PC-3 (cell line): ENCODE measurements around the gene CYP27B1.

ENCODE experiments used
- EZH2 ChIP-seq: fragments of 300-600 bp; sonication (generic); IDR thresholded peaks from one replicate; pipeline ENCODE4 v1.6.1; 2017; ENCODE audit warnings: antibody characterized with exemption, mild to moderate bottlenecking, low read length; ENCODE audit not compliant: unreplicated experiment
- EZH2phosphoT487 ChIP-seq: fragments of 300-600 bp; sonication (generic); IDR thresholded peaks from 2 replicates; pipeline ENCODE4 v1.6.1; 2018; ENCODE audit warnings: mild to moderate bottlenecking, antibody characterized with exemption, low read length, borderline replicate concordance
- TF ChIP-seq, protein P1 (sequence below): fragments of 300-600 bp; sonication (generic); conservative IDR thresholded peaks from 2 replicates; pipeline ENCODE4 v1.5.1; 2017; ENCODE audit warnings: antibody characterized with exemption, low read depth, mild to moderate bottlenecking, low read length

DNA sequence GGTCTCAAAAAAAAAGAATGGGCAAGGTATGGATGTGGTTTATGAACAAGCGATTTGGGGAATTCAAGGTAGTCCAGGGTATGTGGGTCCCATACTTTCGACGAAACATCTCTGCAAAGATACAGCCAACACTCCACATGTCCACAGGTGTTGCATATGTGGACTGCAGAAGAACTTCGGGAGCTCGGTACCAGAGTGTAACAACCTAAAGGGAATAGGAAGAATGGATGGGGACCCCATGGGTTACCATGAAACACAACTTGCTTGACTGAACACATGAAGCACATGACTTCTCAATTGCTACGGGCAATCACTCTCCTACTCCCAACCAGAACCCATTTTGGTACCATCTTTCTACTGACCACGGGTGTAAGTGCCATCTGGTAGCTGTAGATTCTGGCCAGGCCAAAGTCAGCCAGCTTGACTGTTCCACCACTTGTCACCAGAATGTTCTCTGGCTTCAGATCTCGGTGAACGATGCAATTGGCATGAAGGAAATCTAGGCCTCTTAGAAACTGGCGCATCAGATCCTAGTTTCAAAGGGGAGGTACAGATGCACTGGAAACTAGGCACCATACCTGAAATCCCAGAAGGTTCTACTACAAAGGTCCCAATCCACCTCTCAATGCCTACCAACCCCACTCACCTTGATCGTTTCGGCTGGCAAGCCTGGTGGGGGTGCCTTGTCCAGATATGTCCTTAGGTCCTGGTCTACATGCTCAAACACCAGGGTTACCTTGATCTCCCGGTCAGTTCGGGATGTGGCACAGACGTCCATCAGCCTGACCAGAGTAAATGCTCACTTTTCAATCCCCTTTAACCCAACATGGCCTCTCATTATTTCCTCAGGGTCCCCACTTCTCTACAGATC, 16.1 kb downstream of the CYP27B1 start:
- TF ChIP-seq, protein P1, sequence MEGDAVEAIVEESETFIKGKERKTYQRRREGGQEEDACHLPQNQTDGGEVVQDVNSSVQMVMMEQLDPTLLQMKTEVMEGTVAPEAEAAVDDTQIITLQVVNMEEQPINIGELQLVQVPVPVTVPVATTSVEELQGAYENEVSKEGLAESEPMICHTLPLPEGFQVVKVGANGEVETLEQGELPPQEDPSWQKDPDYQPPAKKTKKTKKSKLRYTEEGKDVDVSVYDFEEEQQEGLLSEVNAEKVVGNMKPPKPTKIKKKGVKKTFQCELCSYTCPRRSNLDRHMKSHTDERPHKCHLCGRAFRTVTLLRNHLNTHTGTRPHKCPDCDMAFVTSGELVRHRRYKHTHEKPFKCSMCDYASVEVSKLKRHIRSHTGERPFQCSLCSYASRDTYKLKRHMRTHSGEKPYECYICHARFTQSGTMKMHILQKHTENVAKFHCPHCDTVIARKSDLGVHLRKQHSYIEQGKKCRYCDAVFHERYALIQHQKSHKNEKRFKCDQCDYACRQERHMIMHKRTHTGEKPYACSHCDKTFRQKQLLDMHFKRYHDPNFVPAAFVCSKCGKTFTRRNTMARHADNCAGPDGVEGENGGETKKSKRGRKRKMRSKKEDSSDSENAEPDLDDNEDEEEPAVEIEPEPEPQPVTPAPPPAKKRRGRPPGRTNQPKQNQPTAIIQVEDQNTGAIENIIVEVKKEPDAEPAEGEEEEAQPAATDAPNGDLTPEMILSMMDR = no peak
- TF ChIP-seq EZH2 (no peak), EZH2phosphoT487 (no peak)
